Raji (cell line): Measurements from ENCODE around the gene ST8SIA1.

Source experiments
- POLR2A ChIP-seq: IDR thresholded peaks from 2 replicates; pipeline ENCODE4 v1.6.1; 2011; ENCODE audit warnings: low read depth, low read length, control low read depth; ENCODE audit not compliant: insufficient read depth

The ST8SIA1 gene

GRCh38 chr12:22272335-22273151 lies 62.0 kb downstream of the ST8SIA1 start:
- no peak for TF ChIP-seq POLR2A

GRCh38 chr12:22271023-22271422 lies 63.5 kb downstream of the ST8SIA1 start:
- TF ChIP-seq POLR2A, result no peak

- no peak for TF ChIP-seq POLR2A
Measured at GRCh38 chr12:22268973-22269372, 65.5 kb downstream of the ST8SIA1 start.

GRCh38 chr12:22268406-22268805 lies 66.1 kb downstream of the ST8SIA1 start:
- no peak for TF ChIP-seq POLR2A

GRCh38 chr12:22266101-22266500 lies 68.4 kb downstream of the ST8SIA1 start:
- no peak for TF ChIP-seq POLR2A

- no peak for TF ChIP-seq POLR2A
Measured at GRCh38 chr12:22264380-22264779, 70.1 kb downstream of the ST8SIA1 start.

GRCh38 chr12:22262309-22262708 lies 72.2 kb downstream of the ST8SIA1 start:
- TF ChIP-seq POLR2A, result no peak

GRCh38 chr12:22257100-22257499 lies 77.4 kb downstream of the ST8SIA1 start:
- TF ChIP-seq POLR2A, result no peak

GRCh38 chr12:22256605-22257004 lies 77.9 kb downstream of the ST8SIA1 start:
- no peak for TF ChIP-seq POLR2A

- TF ChIP-seq POLR2A, result no peak
Measured at GRCh38 chr12:22256041-22256441, 78.5 kb downstream of the ST8SIA1 start.

- no peak for TF ChIP-seq POLR2A
Measured at GRCh38 chr12:22255097-22255496, 79.4 kb downstream of the ST8SIA1 start.

- no peak for TF ChIP-seq POLR2A
Measured at GRCh38 chr12:22254478-22254877, 80.0 kb downstream of the ST8SIA1 start.

GRCh38 chr12:22252057-22252456 lies 82.5 kb downstream of the ST8SIA1 start:
- TF ChIP-seq POLR2A, result no peak

GRCh38 chr12:22250762-22251161 lies 83.7 kb downstream of the ST8SIA1 start:
- no peak for TF ChIP-seq POLR2A

- TF ChIP-seq POLR2A, result no peak
Measured at GRCh38 chr12:22248571-22249115, 85.9 kb downstream of the ST8SIA1 start.

GRCh38 chr12:22248121-22248520 lies 86.4 kb downstream of the ST8SIA1 start:
- no peak for TF ChIP-seq POLR2A
